Panc1 (cell line): ENCODE measurements around the gene ARSI. TPM values are rescaled to one million over a fixed set of nuclear protein-coding genes. Genes with fewer than 3 reads are reported as not detected.

Experiments
- ATAC-seq: fragments of 200-7000 bp; cut with Tn5 transposase; 2 replicates; pipeline ENCODE4 v1.9.1; 2020; ENCODE audit warnings: mild to moderate bottlenecking, moderate library complexity
- BruUV-seq: library from RNA; stranded (reverse); fragments of 400-500 nt; replicated peaks from 2 replicates; lab custom pipeline; 2021; lab: Mats Ljungman, UMichigan
- CTCF ChIA-PET: fragments of 300-600 bp; sonication (Branson Sonifier 250); formaldehyde crosslinking; loops from one replicate; lab custom pipeline; 2022; ENCODE audit warnings: antibody characterized with exemption; lab: Charles Lee
- POLR2A ChIA-PET: fragments of 300-600 bp; sonication (Branson Sonifier 250); formaldehyde crosslinking; loops from one replicate; lab custom pipeline; 2022; ENCODE audit warnings: antibody characterized with exemption; lab: Charles Lee
- DNase-seq: peaks from one replicate; pipeline ENCODE4 v3.0.0-alpha.2; 2010; ENCODE audit warnings: low read depth, low spot score
- H3K27ac ChIP-seq: 2 replicates; pipeline ENCODE4 v1.5.1; 2011; ENCODE audit warnings: mild to moderate bottlenecking, low read length, inconsistent platforms
- H3K27me3 ChIP-seq: fragments of 200-500 bp; sonication (Bioruptor generic); 2 replicates; pipeline ENCODE4 v1.6.0; 2014; ENCODE audit warnings: low read length, inconsistent platforms; ENCODE audit not compliant: control insufficient read depth, insufficient read depth
- H3K36me3 ChIP-seq: fragments of 200-500 bp; sonication (Bioruptor generic); 2 replicates; pipeline ENCODE4 v1.5.1; 2014; ENCODE audit warnings: inconsistent platforms, mild to moderate bottlenecking, low read length, moderate library complexity; ENCODE audit not compliant: control insufficient read depth, insufficient read depth
- H3K4me1 ChIP-seq: 2 replicates; pipeline ENCODE4 v1.5.1; 2011; ENCODE audit warnings: inconsistent platforms, mild to moderate bottlenecking, low read length, moderate library complexity; ENCODE audit not compliant: control insufficient read depth, insufficient read depth
- H3K4me3 ChIP-seq, 2 experiments: 2 replicates each; pipeline ENCODE4 v1.5.1; 2011 to 2012; ENCODE audit warnings: low read depth in 2 of 2, low read length in 2 of 2, mild to moderate bottlenecking in 2 of 2, inconsistent platforms in 1 of 2, moderate library complexity in 1 of 2
- H3K9me3 ChIP-seq: fragments of 200-500 bp; sonication (Bioruptor generic); 2 replicates; pipeline ENCODE4 v1.5.1; 2014; ENCODE audit warnings: low read depth, mild to moderate bottlenecking, inconsistent platforms, low read length, moderate library complexity; ENCODE audit not compliant: control insufficient read depth, insufficient read depth
- CTCF ChIP-seq: fragments of 450-650 bp; IDR thresholded peaks from 2 replicates; pipeline ENCODE4 v1.5.1; 2017; ENCODE audit warnings: mild to moderate bottlenecking
- POLR2AphosphoS5 ChIP-seq: IDR thresholded peaks from 2 replicates; pipeline ENCODE4 v1.6.1; 2012; ENCODE audit warnings: mild to moderate bottlenecking, low read depth, low read length, moderate library complexity
- REST ChIP-seq, 2 experiments: IDR thresholded peaks; 2 replicates each; pipeline ENCODE4 v1.6.1; 2011 to 2012; ENCODE audit warnings: low read depth in 2 of 2, control low read depth in 1 of 2, low read length in 1 of 2, mild to moderate bottlenecking in 1 of 2, moderate library complexity in 1 of 2; ENCODE audit not compliant: insufficient read depth in 1 of 2
- SIN3A ChIP-seq: IDR thresholded peaks from 2 replicates; pipeline ENCODE4 v1.6.1; 2012; ENCODE audit warnings: low read depth, mild to moderate bottlenecking, low read length, moderate library complexity, borderline replicate concordance; ENCODE audit not compliant: insufficient read depth
- TCF7L2 ChIP-seq: IDR thresholded peaks from 2 replicates; pipeline ENCODE4 v1.6.1; 2011; ENCODE audit warnings: mild to moderate bottlenecking, low read depth, low read length, inconsistent platforms
- in situ Hi-C: cut with HindIII; loops from 2 replicates; pipeline ENCODE4 v1.10.0; 2016; ENCODE audit warnings: low sequenced_read_pairs, low pct_unique_long_range_greater_than_20kb
- intact Hi-C: fragments of 100-400 bp; cut with micrococcal nuclease; formaldehyde crosslinking; loops from one replicate; pipeline ENCODE4 v1.10.0; 2022; ENCODE audit not compliant: unreplicated experiment
- total RNA-seq: library from RNA; stranded (reverse); gene quantifications from one replicate; pipeline ENCODE4 v1.2.1, GENCODE V29; 2021; ENCODE audit not compliant: unreplicated experiment

The ARSI gene
- total RNA-seq, 1 experiment from 2014 or later = 18.6 TPM

GRCh38 chr5:150329881-150330876 is 27.5 kb upstream of the ARSI start:
- intact Hi-C loops = no loop called here
- ATAC-seq = no peak
- no peaks in the 10 kb centered on the region for H3K36me3 ChIP-seq
- H3K4me1 ChIP-seq = no peaks in the 10 kb centered on the region
- no peak for TF ChIP-seq CTCF
- no peak for TF ChIP-seq POLR2AphosphoS5
- TF ChIP-seq SIN3A = no peak
- no peak for TF ChIP-seq REST (IDR thresholded peaks at IDR 0.05; ENCODE audit: insufficient read depth in 1 of 2, low read depth in 2 of 2, low read length in 1 of 2)
- no peak for TF ChIP-seq TCF7L2
- BruUV-seq = no TSS peak
- no peak overlapping the region for H3K27ac ChIP-seq
- H3K4me3 ChIP-seq = no peak overlapping the region
- CTCF ChIA-PET = no interaction called here
- H3K9me3 ChIP-seq = no peaks in the 10 kb centered on the region
- no peaks in the 10 kb centered on the region for H3K27me3 ChIP-seq
- POLR2A ChIA-PET = no interaction called here
- in situ Hi-C loops = no loop called here
- DNase-seq = no peak

GRCh38 chr5:150329038-150329437 is 26.3 kb upstream of the ARSI start:
- CTCF ChIA-PET = no interaction called here
- no TSS peak for BruUV-seq
- TF ChIP-seq SIN3A (no peak), REST (IDR thresholded peaks at IDR 0.05; ENCODE audit: insufficient read depth in 1 of 2, low read depth in 2 of 2, low read length in 1 of 2) (no peak), CTCF (no peak), POLR2AphosphoS5 (no peak), TCF7L2 (no peak)
- Histone ChIP-seq H3K27ac (no peak overlapping the region), H3K4me3 (no peak overlapping the region), H3K4me1 (no peaks in the 10 kb centered on the region), H3K36me3 (no peaks in the 10 kb centered on the region), H3K27me3 (no peaks in the 10 kb centered on the region), H3K9me3 (no peaks in the 10 kb centered on the region)
- ATAC-seq = no peak
- no peak for DNase-seq
- POLR2A ChIA-PET = no interaction called here
- intact Hi-C loops (no loop called here), in situ Hi-C loops (no loop called here)
